ENCODE measurements around the gene SLC34A1.

GRCh38 chr5:177392765-177393164 lies 8.5 kb downstream of the SLC34A1 start:
- no peak for TF ChIP-seq CTCF (IDR thresholded peaks at IDR 0.05)
- no peak for TF ChIP-seq POLR2A (IDR thresholded peaks at IDR 0.05)

Measured in thyroid gland (tissue), 4 donors.